22Rv1 (cell line): ENCODE data around the gene RTL10.

ENCODE experiments used
- H3K27ac ChIP-seq: fragments of 450-650 bp; 2 replicates; pipeline ENCODE4 v1.5.1; 2017
- CTCF ChIP-seq: fragments of 450-650 bp; IDR thresholded peaks from 2 replicates; pipeline ENCODE4 v1.5.1; 2017; ENCODE audit warnings: mild to moderate bottlenecking
- ZFX ChIP-seq: fragments of 450-650 bp; IDR thresholded peaks from 2 replicates; pipeline ENCODE4 v1.6.1; 2017; ENCODE audit warnings: antibody characterized with exemption, borderline replicate concordance

The RTL10 gene

DNA sequence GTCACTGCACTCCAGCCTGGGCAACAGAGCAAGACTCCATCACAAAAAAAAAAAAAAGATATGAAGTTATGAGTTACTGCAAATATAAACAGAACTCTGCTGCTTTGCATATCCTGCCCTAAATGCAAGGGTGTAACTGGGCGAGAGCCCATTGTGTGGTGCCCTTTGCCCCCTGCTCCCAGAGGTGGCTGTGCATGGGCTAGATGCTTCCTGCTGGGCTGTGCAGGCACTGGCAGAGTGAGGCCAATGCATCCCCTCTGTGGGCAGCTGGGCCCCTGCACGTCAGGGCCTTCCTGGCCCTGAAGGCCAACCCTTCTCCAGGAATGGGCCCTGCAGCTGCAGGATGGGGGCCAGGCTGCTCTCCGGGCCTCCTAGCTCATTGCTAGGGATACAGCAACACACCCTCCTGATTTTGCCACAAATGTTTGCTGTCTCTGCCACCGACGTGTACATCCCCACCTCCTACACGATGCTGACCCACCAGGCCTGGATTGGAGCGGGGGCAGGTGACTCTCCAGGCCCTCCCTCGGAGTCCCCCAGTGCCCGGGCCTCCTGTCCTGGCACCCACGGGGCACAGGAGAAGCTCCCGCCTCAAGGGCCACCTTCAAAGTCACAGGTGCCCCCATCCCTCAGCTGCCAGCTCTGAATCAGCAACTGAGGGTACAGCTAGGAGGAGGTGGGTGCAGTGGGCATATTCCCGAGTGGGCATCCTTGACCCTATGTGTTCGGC lies 46.2 kb upstream of the RTL10 start:
- TF ChIP-seq ZFX (no peak), CTCF (no peak)
- H3K27ac ChIP-seq, result no peak overlapping the region

DNA sequence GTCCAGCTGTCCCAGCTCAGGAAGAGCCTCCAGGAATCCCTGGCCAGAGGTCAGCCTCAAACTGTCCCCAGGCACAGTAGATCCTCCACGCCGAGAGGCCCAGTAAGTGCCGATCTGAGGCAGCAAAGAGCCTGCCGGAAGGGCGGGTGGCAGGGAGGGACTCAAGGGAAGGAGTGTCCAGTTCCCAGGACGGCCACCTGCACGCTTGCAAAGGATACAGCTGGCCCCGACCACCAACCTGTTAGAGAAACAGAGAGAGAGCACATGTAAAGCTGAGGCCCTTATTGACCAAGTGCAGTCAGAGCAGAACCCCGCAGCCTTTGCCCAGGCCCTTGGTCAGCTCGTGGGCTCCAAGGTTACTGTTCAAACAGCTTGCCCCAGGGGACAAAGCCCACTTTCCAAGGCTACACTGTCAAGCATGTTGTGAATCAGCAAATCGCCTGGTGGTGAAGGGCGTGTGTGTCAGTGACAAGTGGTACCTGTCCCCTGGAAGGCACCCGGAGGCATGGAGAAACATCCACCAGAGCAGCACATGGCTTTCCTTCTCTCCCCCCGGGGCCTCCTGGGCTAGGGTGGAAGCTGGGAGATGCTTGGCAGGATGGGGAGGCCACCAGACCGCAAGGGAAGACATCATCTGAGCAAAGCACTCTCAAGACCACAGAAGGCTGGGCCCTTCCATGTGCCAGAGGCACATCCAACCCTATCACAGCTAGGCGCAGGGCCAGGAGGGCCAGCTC lies 44.3 kb upstream of the RTL10 start:
- TF ChIP-seq CTCF (no peak), ZFX (no peak)
- H3K27ac ChIP-seq, result no peak overlapping the region

GRCh38 chr22:19898145-19898544 lies 43.5 kb upstream of the RTL10 start:
- TF ChIP-seq CTCF (no peak), ZFX (no peak)
- H3K27ac ChIP-seq, result no peak overlapping the region

- TF ChIP-seq CTCF (no peak), ZFX (no peak)
- no peak overlapping the region for H3K27ac ChIP-seq
Measured at GRCh38 chr22:19897726-19898125, 43.1 kb upstream of the RTL10 start.

DNA sequence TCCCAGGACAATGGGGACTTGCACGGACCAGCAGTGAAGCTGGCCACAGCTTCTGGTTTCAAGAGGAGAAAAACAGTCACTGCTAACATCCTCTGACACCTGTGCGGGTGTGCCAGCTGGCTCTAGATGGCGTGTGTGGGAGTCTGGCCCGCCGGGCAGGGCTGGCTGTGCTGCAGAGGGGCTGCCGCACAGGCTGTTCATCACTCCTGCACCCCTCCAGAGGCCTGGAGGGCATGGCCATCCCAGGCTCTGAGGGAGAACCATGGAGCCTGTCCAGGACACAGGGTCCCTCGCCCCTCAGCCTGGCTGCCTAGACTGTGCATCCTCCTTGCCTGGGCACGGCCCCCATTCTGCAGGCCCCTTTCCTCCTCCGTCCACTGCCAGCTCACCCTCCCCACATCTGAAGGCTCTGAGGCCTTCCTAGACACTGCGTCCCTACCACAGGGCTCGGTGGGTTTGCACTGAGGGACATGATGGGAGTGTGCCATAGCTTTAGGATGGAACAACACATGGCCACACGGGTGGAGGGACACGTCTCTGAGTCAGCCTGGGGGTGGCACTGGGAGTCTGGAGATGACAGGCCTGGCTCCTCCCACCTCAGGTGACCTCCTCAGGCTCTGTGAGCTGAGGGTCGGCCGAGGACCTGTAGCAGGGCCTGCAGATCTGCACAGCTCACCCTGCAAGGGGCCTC lies 42.1 kb upstream of the RTL10 start:
- TF ChIP-seq ZFX, result no peak
- no peak for TF ChIP-seq CTCF
- H3K27ac ChIP-seq, result no peak overlapping the region

- no peak for TF ChIP-seq ZFX
- TF ChIP-seq CTCF, result no peak
- H3K27ac ChIP-seq, result no peak overlapping the region
Measured at GRCh38 chr22:19895160-19895849, 40.6 kb upstream of the RTL10 start.
